ENCODE results near the gene DNMT3B.
"Not testable (repeated sequence)": the region's sequence is repeated elsewhere in the genome, so short reads cannot be mapped to it uniquely, and the experiment has no call there.

DNMT3B gene

DNA sequence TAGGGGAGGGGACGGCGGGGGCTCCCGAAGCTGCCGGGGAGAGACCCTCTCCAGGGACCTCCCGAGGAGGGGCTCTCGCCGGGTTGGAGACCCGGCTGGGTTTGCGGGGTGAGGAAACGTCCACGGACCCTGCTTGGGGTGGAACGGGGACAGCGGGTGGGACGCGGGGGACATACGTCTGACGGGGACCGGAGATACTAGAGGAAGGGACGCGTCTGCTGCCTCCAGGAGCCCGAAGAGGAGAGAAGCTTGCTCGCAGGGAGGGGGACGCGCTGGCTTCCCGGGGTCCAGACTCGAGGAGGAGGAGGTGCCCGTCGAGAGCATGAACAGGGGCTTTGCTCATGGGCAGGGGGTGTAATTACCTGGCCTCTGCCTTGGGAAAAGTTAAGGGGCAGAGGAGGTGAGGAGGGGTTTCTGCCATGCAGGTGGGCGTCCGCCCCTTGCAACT, 593 bp downstream of the DNMT3B start:
- TF ChIP-seq, protein P1, sequence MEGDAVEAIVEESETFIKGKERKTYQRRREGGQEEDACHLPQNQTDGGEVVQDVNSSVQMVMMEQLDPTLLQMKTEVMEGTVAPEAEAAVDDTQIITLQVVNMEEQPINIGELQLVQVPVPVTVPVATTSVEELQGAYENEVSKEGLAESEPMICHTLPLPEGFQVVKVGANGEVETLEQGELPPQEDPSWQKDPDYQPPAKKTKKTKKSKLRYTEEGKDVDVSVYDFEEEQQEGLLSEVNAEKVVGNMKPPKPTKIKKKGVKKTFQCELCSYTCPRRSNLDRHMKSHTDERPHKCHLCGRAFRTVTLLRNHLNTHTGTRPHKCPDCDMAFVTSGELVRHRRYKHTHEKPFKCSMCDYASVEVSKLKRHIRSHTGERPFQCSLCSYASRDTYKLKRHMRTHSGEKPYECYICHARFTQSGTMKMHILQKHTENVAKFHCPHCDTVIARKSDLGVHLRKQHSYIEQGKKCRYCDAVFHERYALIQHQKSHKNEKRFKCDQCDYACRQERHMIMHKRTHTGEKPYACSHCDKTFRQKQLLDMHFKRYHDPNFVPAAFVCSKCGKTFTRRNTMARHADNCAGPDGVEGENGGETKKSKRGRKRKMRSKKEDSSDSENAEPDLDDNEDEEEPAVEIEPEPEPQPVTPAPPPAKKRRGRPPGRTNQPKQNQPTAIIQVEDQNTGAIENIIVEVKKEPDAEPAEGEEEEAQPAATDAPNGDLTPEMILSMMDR (IDR thresholded peaks at IDR 0.05; ENCODE audit: low read depth, low read length): no peak
- TF ChIP-seq MYC (IDR thresholded peaks at IDR 0.05; ENCODE audit: low read depth, low read length): no peak
- no peak for TF ChIP-seq POLR2A (IDR thresholded peaks at IDR 0.05; ENCODE audit: extremely low read depth, insufficient read length)
- TF ChIP-seq MAX (IDR thresholded peaks at IDR 0.05; ENCODE audit: low read depth, low read length): 0 out of 2 replicates have a peak, but pooled peaks have one; percentile 16
- DNase-seq (ENCODE audit: low read depth): peak; percentile 58
- peak overlapping the region; percentile 89 for H3K4me3 ChIP-seq (ENCODE audit: low read depth, low read length)

DNA sequence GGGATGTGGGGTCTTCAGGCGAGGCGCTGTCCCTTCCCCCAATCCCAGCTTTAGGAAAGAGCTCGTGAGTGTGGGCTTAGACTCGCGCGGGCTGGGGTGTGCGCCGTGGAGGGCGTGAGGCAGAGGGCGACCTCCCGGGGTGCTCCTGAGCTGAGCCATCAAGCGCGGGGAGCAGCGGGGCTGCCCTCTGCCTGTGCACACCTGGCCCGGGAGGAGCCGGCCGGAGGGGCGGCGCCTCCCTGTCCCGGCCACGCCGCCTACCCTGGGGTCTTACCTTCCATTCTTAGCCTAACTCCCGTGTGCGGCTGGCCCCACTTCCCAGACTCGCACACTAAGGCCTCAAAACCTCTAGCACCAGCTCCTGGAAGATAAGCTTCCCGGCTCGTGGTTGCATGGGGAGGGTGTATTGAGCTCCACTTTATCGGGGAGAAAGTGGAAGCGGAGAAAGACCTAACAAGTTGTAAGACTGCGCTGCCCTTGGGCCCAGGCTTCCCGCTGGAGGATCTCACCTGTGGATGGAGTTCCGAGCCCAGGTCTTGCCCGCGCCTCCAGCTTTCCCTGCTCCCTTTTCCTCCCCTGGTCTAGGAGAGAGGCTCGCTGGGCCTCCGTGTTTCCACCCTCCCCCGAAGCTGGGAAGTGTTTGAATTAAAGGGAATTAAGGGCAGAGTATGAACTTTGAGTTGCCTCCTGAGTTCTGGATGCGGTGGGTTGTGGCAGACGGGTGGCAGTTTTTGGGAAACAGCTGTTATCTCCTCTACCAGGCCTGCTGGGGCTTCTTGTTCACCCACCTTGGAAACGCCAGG, 1.2 kb downstream of the DNMT3B start:
- TF ChIP-seq MAX (IDR thresholded peaks at IDR 0.05; ENCODE audit: low read depth, low read length): no peak
- TF ChIP-seq, protein P1 (IDR thresholded peaks at IDR 0.05; ENCODE audit: low read depth, low read length): peak; percentile 3
- peak; percentile 38 for DNase-seq (ENCODE audit: low read depth)
- H3K4me3 ChIP-seq (ENCODE audit: low read depth, low read length): peak overlapping the region; percentile 89

DNA sequence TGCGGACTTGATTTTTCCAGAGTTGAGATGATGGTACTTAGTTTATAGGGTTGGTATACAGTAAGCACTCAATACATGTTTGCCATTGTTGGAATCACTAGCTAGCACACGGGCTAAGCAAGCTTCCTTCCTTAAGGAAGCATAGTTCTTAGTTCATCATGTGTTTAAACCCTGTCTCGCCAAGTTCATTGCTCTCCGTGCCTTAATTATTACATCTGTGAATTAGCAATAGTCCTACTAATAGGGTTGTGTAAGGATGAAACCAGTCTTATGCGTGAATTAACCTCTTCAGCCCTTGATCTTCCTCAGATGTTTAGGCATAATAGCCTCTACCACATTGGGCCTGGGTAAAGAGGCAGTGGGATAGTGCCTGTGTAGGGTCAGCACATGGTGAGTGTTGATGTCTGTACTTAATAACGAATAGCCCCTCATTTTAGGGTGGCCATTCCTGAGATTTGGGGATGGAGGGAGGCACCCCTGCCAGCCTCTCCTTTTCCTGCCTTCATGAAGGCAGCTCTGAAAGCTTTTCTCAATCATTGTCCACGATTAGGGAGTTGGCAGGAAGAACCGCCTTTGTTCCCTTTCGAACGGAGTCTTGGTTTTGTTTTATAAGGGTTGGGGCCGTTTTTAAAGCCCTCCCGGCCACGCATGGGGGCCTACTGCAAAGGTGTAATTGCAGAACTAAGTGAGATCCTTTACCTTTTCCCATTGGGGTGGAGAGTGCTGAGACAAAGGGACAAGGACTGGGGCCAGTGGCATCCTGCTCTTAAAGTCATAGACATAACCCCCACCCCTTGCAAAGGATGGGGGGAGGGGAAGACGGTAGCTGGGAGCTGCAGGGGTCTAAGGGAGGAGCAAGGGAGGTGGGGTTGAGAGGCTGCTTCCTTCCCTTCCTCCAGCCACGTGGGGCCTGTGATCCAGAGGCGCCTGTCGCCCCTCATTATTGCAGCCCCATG, 2.1 kb downstream of the DNMT3B start:
- peak overlapping the region; percentile 89 for H3K4me3 ChIP-seq (ENCODE audit: low read depth, low read length)
- TF ChIP-seq POLR2A (IDR thresholded peaks at IDR 0.05; ENCODE audit: extremely low read depth, insufficient read length) (peak; percentile 34), MAX (IDR thresholded peaks at IDR 0.05; ENCODE audit: low read depth, low read length) (peak; percentile 89), MYC (IDR thresholded peaks at IDR 0.05; ENCODE audit: low read depth, low read length) (peak; percentile 77)
- TF ChIP-seq, protein P1 (IDR thresholded peaks at IDR 0.05; ENCODE audit: low read depth, low read length): no peak
- peak; percentile 77 for DNase-seq (ENCODE audit: low read depth)

GRCh38 chr20:32765230-32765875, 3.2 kb downstream of the DNMT3B start:
- DNase-seq (ENCODE audit: low read depth): not testable (repeated sequence)
- peak overlapping the region; percentile 89 for H3K4me3 ChIP-seq (ENCODE audit: low read depth, low read length)

- DNase-seq (ENCODE audit: low read depth): no peak
- no peak overlapping the region for H3K4me3 ChIP-seq (ENCODE audit: low read depth, low read length)
- TF ChIP-seq MAX (IDR thresholded peaks at IDR 0.05; ENCODE audit: low read depth, low read length) (no peak), MYC (IDR thresholded peaks at IDR 0.05; ENCODE audit: low read depth, low read length) (no peak), POLR2A (IDR thresholded peaks at IDR 0.05; ENCODE audit: extremely low read depth, insufficient read length) (no peak)
- TF ChIP-seq, protein P1 (IDR thresholded peaks at IDR 0.05; ENCODE audit: low read depth, low read length): no peak
Measured at GRCh38 chr20:32767418-32768198, 5.4 kb downstream of the DNMT3B start.
